ENCODE results near the gene LYSET.
"Not testable (repeated sequence)": the region's sequence is repeated elsewhere in the genome, so short reads cannot be mapped to it uniquely, and the experiment has no call there.

Gene LYSET, protein sequence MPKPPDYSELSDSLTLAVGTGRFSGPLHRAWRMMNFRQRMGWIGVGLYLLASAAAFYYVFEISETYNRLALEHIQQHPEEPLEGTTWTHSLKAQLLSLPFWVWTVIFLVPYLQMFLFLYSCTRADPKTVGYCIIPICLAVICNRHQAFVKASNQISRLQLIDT

GRCh38 chr14:93184391-93185348, at the start of gene LYSET, which contains the start of gene MOAP1:
LYSET (plus strand) TSS chr14:93185317; CDS start chr14:93185406, 89 bp downstream.
MOAP1 (minus strand) TSS chr14:93184897; CDS start chr14:93184242, 655 bp downstream.
- DNase-seq (ENCODE audit: extremely low spot score, insufficient read length, low read depth) (peak; percentile 80), FAIRE-seq (peak; percentile 80)

DNA sequence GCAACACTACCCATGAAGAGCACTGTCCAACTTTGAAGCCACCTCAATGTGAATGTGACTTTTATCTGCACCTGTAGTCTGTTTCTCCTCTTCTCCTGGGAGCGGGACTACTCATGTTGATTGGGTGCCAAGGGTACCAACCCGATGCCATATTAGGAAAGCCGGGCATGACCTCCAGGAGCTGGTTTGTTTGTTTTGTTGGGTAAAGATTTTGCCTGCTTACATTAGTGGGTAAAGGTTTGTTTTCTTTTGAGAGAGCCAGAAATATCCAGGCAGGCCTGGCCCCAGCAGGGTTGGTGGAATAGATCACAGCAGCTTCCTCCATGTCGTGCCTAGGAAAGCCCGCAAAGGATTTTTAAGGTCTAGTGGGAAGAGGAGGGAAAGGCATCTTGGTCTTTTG, 49.7 kb upstream of the LYSET start:
- no peak for FAIRE-seq
- DNase-seq (ENCODE audit: extremely low spot score, insufficient read length, low read depth): no peak

- FAIRE-seq: no peak
- no peak for DNase-seq (ENCODE audit: extremely low spot score, insufficient read length, low read depth)
These were observed 49.1 kb upstream of the LYSET start for GRCh38 chr14:93136009-93136408.

GRCh38 chr14:93136508-93136907, 48.6 kb upstream of the LYSET start:
- not testable (repeated sequence) for DNase-seq (ENCODE audit: extremely low spot score, insufficient read length, low read depth); FAIRE-seq

DNA sequence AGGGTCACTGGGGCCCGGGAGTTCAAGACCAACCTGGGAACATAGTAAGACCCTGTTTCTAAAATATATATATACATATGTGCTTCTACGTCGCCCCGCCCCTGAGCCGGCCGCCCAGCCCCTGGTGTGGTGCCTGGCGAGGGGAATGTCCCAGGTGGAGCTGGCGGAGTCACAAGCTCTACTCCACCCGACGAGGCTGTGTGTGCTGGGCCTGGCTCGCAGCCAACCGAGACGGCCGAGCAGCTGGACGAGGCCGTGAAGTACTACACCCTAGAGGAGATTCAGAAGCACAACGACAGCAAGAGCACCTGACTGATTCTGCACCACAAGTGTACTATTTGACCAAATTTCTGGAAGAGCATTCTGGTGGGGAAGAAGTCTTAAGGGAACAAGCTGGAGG, 47.3 kb upstream of the LYSET start:
- FAIRE-seq: no peak
- DNase-seq (ENCODE audit: extremely low spot score, insufficient read length, low read depth): no peak

DNA sequence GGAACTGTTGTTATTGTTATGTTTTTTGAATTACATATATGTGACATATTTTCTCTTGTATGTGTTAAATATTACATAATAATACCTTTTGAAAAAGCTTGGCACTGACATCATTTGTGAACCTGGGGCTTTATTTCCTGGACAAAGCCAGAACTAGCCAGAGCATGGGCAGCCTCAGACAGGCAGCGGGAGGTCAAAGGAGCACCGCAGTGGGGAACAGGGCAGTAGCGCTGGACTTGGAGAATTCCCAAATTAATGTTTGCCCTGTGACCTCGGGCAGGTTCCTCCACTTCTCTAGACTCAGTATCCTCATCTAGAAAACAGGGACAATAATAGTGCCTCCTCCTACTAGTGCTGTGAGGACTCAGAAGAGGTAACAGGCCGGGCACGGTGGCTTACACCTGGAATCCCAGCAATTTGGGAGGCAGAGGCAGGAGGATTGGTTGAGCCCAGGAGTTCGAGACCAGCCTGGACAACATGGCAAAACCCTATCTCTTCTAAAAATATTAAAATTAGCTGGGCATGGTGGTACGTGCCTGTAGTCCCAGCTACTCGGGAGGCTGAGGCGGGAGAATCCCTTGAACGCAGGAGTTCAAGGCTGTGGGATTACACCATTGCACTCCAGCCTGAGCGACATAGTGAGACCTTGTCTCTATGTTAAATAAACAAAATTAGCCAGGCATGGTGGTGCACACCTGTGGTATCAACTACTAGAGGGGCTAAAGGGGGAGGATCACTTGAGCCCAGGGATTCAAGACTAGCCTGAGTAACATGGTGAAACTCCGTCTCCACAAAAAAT, 42.1 kb upstream of the LYSET start:
- FAIRE-seq: no peak
- no peak for DNase-seq (ENCODE audit: extremely low spot score, insufficient read length, low read depth)

DNA sequence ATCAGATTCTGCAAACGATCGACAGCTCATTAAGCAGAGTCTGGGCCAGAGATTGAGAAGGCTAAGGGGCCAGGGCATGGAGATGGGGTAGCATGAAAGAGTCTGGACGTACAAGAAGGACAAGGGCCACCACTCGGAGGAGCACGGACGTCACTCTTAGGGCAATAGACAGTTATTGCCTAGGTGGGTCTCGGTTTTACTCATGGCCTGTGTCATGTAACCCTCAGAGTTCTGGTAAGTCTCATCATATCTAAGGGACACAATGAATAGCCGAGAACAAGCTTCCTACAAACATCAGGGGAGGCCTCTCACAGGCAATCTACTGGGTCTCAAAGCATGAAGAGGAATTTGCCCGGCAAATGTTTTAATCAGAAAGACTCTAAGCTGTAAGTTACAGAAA, 39.0 kb upstream of the LYSET start:
- DNase-seq (ENCODE audit: extremely low spot score, insufficient read length, low read depth) (peak; percentile 26), FAIRE-seq (peak; percentile 84)

- FAIRE-seq (no peak), DNase-seq (ENCODE audit: extremely low spot score, insufficient read length, low read depth) (no peak)
These were observed 36.1 kb upstream of the LYSET start for GRCh38 chr14:93148979-93149378.

GRCh38 chr14:93150227-93151208, 34.6 kb upstream of the LYSET start:
- DNase-seq (ENCODE audit: extremely low spot score, insufficient read length, low read depth) (no peak), FAIRE-seq (no peak)

- no peak for DNase-seq (ENCODE audit: extremely low spot score, insufficient read length, low read depth)
- no peak for FAIRE-seq
These were observed 32.0 kb upstream of the LYSET start for GRCh38 chr14:93153121-93153520.

DNA sequence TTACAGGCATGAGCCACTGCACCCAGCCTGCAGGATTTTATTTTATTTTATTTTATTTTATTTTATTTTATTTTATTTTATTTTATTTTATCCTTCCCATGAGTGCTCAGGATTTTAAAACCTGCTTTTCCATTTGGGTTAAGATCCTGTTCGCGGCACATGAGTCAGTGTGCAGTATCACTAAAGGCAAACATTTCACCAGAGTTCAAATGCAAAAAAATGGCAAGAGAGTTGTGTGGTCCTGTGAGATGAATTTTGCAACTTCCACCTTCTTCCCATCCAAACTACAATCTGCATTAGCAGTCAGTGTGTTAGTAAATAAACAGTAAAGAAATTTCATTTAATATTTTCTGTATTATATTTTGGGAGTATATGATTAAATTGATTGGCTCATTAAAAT, 29.4 kb upstream of the LYSET start:
- no peak for DNase-seq (ENCODE audit: extremely low spot score, insufficient read length, low read depth)
- FAIRE-seq: no peak

DNA sequence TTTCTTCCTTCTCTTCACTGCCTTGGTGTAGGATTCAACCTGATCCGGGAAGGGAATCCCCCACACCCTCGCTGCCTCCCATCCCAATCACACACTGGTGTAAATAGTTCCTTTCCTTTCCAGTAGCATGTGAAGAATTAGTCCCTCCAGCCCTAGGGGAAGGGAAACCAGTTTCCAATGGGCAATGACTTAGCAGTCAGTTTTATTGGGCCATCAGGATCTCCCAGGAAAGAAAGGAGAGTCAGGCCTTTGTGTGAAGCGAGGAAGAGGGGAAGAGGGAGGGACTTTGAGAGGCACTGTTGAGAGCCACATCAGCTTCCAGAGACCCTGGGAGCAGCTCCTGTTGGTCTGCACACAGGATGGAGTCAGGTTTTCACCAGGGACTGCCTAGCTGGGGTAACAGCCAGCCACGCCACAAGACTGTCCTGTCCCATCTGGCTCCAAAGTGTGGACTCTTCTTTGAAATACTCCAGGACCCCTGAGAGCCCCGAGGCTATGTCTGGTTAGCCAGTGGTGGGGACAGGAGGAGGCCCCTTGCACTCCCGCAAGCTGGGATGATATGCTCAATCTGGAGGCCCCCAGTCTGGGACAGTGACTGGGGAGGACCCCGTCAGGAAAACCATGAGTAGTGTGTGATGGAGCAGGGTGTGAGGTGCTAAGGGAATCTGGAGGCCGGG, 28.3 kb upstream of the LYSET start:
- DNase-seq (ENCODE audit: extremely low spot score, insufficient read length, low read depth) (no peak), FAIRE-seq (no peak)

GRCh38 chr14:93158349-93158748, 26.8 kb upstream of the LYSET start:
- DNase-seq (ENCODE audit: extremely low spot score, insufficient read length, low read depth); FAIRE-seq: not testable (repeated sequence)

- not testable (repeated sequence) for FAIRE-seq; DNase-seq (ENCODE audit: extremely low spot score, insufficient read length, low read depth)
These were observed 25.3 kb upstream of the LYSET start for GRCh38 chr14:93159625-93160352.

DNA sequence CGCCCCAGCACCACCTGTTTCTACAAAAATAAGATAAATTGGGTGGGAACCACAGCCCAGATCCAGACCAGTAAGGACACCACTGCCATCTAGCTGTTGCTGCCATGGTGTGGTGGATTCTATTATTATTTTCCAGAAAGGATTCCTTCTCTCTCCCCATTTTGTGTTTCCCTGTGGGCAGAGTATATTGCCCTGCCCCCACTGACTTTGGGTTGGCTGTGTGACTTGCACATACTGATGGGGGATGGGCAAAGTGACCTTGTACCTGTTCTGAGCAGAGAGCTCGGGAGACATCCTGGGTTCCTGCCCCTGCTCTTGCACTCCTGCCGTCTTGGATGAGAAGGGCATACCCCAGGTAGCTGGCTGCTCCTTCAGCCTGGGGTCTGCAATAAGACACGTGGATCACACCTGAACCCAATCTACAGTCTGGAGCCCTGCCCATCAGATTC, 24.7 kb upstream of the LYSET start:
- peak; percentile 31 for FAIRE-seq
- no peak for DNase-seq (ENCODE audit: extremely low spot score, insufficient read length, low read depth)

DNA sequence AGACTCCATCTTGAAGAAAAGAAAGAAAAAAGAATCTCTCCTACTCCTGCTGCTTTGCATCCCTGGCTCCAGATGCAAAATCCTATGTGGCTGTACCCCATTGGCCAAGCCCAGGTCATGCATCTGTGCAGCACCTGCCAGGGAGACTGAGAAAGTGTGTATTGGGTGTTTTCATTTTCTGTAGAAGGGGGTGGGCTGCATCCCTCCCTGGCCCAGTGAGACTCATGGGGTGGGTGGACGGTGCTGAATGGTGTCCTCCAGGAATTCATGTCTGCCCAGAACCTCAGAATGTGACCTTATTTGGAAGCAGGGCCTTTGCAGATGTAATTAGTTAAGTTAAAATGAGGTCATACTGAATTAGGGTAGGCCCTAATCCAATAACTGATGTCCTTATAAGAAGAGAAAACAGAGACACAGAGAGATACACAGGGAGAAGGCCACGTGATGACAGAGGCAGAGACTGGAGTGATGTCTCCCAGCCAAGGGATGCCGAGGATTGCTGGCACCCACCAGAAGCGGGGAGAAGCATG, 23.6 kb upstream of the LYSET start:
- FAIRE-seq (no peak), DNase-seq (ENCODE audit: extremely low spot score, insufficient read length, low read depth) (no peak)

- DNase-seq (ENCODE audit: extremely low spot score, insufficient read length, low read depth) (no peak), FAIRE-seq (peak; percentile 70)
These were observed 21.6 kb upstream of the LYSET start for GRCh38 chr14:93163564-93163963.
